ENCODE results near the gene MYO5C.
"Not testable (repeated sequence)": the region's sequence is repeated elsewhere in the genome, so short reads cannot be mapped to it uniquely, and the experiment has no call there.

MYO5C gene

GRCh38 chr15:52303093-52303772 is 7.6 kb upstream of the MYO5C start:
- no peak for DNase-seq

GRCh38 chr15:52301265-52301847 is 5.8 kb upstream of the MYO5C start:
- DNase-seq = no peak

GRCh38 chr15:52294881-52295420 is 653 bp downstream of the MYO5C start:
- no peak for DNase-seq

- no peak for DNase-seq
Observed at GRCh38 chr15:52292780-52293392, 2.7 kb downstream of the MYO5C start.

- no peak for DNase-seq
Observed at GRCh38 chr15:52291204-52291603, 4.4 kb downstream of the MYO5C start.

GRCh38 chr15:52290800-52291199 is 4.8 kb downstream of the MYO5C start:
- DNase-seq = no peak

GRCh38 chr15:52290329-52290728 is 5.3 kb downstream of the MYO5C start:
- no peak for DNase-seq

GRCh38 chr15:52289629-52290081 is 5.9 kb downstream of the MYO5C start:
- no peak for DNase-seq

GRCh38 chr15:52288986-52289385 is 6.6 kb downstream of the MYO5C start:
- DNase-seq = no peak

GRCh38 chr15:52288051-52288942 is 7.3 kb downstream of the MYO5C start:
- DNase-seq = no peak

GRCh38 chr15:52287114-52287513 is 8.5 kb downstream of the MYO5C start:
- DNase-seq = no peak

- DNase-seq = not testable (repeated sequence)
Observed at GRCh38 chr15:52285941-52286340, 9.7 kb downstream of the MYO5C start.

GRCh38 chr15:52284164-52284563 is 11.4 kb downstream of the MYO5C start:
- no peak for DNase-seq

- no peak for DNase-seq
Observed at GRCh38 chr15:52283281-52283680, 12.3 kb downstream of the MYO5C start.

- DNase-seq = no peak
Observed at GRCh38 chr15:52282418-52282817, 13.2 kb downstream of the MYO5C start.

- no peak for DNase-seq
Observed at GRCh38 chr15:52281085-52282035, 14.2 kb downstream of the MYO5C start.

GRCh38 chr15:52280326-52281084 is 15.1 kb downstream of the MYO5C start:
- DNase-seq = no peak

- no peak for DNase-seq
Observed at GRCh38 chr15:52278636-52279367, 16.8 kb downstream of the MYO5C start.

GRCh38 chr15:52278135-52278534 is 17.5 kb downstream of the MYO5C start:
- no peak for DNase-seq

- DNase-seq = no peak
Observed at GRCh38 chr15:52277575-52277974, 18.0 kb downstream of the MYO5C start.

Measured in activated gamma-delta T cell treated with Interleukin-2 at 50 U/mL for 16 hours (primary cell).